Tibial nerve (tissue), 3 donors: ENCODE measurements around the gene CRYBB3.

Experiments
- CTCF ChIP-seq, 5 experiments: fragments of 200-600 bp in 3 of 5; fragments of 450-650 bp in 2 of 5; sonication (generic) in 3 of 5; IDR thresholded peaks; one replicate each; pipeline ENCODE4 v1.5.1; 2016 to 2019; ENCODE audit warnings: antibody characterized with exemption in 5 of 5, mild to moderate bottlenecking in 3 of 5, moderate library complexity in 2 of 5
- POLR2A ChIP-seq, 2 donors: fragments of 450-650 bp; IDR thresholded peaks; one replicate each; pipeline ENCODE4 v1.6.1; 2017; ENCODE audit warnings: antibody characterized with exemption in 2 of 2, mild to moderate bottlenecking in 2 of 2, moderate library complexity in 2 of 2

GRCh38 chr22:25212337-25212736 is 12.7 kb downstream of the CRYBB3 start:
- TF ChIP-seq CTCF (IDR thresholded peaks at IDR 0.05) = no peak
- TF ChIP-seq POLR2A (IDR thresholded peaks at IDR 0.05) = no peak
